GM11168 (cell line): ENCODE measurements around the gene NOX4.
"Not testable (repeated sequence)": the region's sequence is repeated elsewhere in the genome, so short reads cannot be mapped to it uniquely, and the experiment has no call there.

ENCODE experiments used
- in situ Hi-C: fragments of 300-500 bp; cut with MboI; formaldehyde crosslinking; loops from one replicate; pipeline ENCODE4 v1.12.0; 2022; ENCODE audit warnings: low sequenced_read_pairs; ENCODE audit not compliant: unreplicated experiment

NOX4 gene

GRCh38 chr11:89463266-89463780 is 27.9 kb downstream of the NOX4 start:
- in situ Hi-C loops: no loop called here

DNA sequence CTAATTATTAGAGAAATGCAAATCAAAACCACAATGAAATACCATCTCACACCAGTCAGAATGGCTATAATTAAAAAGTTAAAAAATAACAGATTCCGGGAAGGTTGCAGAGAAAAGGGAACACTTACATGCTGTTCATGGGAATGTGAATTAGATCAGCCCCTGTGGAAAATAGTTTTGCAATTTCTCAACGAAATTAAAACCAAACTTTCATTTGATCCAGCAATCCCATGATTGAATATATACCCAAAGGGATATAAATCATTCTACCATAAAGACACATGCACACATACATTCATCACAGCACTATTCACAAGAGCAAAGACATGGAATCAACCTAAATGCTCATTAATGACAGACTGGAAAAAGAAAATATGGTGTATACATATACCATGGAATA is 32.5 kb downstream of the NOX4 start:
- in situ Hi-C loops: no loop called here

DNA sequence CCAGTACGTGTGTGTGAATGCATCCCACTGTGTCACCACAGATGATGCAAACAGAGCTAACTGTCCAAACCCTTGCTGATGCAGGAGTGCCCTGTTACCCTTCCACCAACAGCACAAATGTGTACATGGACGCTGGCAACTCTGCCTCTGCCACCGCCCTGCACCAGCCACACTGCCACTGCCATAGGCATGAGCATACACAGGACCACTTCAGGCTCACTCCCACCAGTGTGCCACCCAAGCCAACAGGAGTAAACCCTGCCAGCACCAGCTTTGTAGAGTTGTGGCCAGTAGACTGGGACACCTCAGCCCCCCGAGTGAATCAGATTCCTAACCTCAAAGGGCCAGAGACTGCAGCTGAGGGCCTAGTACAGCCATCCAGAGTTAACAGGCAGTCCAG is 34.0 kb downstream of the NOX4 start:
- in situ Hi-C loops: no loop called here

DNA sequence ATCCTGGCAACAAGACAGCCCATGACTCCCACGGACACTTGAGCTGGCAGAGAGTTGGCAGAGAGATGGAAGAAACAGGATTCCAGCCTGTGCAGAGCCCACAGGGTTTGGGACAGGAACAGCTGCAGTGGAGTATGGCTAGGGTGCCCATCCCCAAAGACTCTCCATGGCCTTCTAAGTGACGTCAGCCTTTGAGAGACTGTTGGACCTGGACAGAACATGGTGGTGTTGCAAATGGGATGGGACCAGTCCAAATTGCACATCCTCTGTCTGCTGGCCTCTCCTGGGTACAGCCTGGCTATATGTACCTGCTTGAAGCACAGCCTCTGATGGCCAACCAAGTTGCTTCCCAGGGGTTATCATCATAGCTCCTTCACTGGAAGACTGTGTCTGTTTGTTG is 34.5 kb downstream of the NOX4 start:
- in situ Hi-C loops: no loop called here

GRCh38 chr11:89452780-89453179 is 38.4 kb downstream of the NOX4 start:
- in situ Hi-C loops: no loop called here

GRCh38 chr11:89447845-89448244 is 43.3 kb downstream of the NOX4 start:
- in situ Hi-C loops: no loop called here

DNA sequence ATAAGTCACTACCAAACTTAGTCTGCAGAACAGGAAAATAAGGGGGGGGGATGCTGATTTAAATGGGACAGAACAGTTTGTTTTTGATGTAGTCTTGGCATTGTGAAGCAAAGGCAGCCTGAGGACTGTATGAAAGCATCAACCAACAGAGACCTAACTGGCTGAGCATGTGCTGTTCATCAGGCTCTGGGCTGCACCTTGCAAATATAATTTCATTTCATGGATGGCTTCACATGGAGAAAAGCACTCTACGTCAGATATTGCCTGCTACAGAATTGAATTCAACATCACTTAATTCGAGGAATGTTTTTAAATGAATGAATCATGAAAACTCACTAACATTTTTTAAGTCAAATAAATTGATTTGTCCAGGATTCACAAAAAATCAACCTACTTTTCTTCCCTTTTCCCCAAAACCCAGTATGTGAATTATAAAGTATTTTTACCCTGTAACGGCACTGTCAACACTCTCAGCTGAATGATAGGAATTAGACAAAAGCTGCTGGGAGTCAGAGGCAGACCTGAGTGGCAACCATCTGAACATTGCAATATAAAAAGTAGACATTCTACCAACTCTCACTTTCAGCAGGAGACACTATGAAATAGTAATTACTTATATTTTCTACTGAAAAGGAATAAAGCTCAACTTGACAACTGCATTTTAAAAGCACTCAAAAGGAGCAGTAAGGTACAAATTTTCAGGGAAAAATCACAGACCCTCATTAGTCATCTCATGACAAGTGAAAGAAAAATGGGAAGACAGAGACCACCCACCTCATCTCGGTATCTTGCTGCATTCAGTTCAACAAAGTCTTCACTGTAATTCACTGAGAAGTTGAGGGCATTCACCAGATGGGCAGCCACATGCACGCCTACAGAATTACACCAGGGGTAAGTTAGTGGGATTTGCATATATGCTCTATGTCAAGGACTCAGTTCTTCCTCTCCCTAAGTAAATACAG is 47.5 kb downstream of the NOX4 start:
- in situ Hi-C loops: no loop called here

GRCh38 chr11:89442801-89443200 is 48.4 kb downstream of the NOX4 start:
- in situ Hi-C loops: no loop called here

DNA sequence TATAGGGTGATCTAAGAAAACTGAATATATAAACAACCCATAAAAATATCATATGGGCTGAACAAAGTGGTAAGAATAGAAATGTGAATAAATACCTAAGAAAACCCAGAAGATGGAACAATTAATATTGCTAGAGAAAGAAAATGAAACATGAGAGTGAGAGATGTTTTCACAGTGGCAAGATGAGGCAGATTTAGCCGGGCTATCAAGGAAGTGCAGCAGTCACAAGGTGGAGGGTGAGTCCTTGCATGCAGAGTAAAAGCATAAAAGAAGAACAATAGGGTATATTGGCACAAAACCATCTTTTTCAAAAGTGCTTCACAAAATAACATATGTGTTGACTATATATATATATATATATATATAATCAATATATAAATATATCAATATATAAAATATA is 49.6 kb downstream of the NOX4 start:
- in situ Hi-C loops: no loop called here

- in situ Hi-C loops: no loop called here
Observed at GRCh38 chr11:89437317-89437716, 53.9 kb downstream of the NOX4 start.

DNA sequence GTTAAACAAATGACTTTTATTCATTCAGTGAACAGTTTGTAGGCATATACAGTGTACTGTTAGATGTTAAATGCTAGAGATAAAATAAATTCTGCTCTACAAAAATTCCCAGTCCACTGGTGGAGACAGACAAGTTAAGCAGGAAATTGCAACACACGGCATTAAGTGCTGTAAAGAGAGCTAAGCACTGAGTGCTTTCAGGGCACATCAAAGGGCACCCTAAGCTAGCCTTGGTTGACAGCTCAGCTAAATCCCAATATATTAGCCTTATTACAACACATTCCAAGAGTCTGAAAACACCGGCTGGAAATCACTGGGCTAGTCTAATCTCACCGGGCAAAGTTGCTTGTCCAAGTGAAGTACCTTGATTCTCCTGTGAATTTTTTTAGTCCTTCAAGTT is 55.1 kb downstream of the NOX4 start:
- in situ Hi-C loops: no loop called here

GRCh38 chr11:89433278-89433677 is 57.9 kb downstream of the NOX4 start:
- in situ Hi-C loops: no loop called here

DNA sequence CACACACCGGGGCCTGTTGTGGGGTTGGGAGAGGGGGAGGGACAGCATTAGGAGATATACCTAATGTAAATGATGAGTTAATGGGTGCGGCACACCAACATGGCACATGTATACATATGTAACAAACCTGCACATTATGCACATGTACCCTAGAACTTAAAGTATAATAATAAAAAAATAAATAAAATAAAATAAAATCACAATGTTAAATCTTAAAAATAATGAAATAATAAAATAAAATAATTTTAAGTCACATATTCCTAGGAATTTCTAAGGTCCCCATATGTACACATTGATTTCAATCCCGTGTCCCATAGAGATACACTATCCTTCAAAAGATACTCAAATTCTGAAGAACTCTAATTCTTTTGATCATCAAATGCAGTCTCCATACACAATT is 59.0 kb downstream of the NOX4 start:
- in situ Hi-C loops: not testable (repeated sequence)

- in situ Hi-C loops: not testable (repeated sequence)
Observed at GRCh38 chr11:89426501-89426900, 64.7 kb downstream of the NOX4 start.

- in situ Hi-C loops: no loop called here
Observed at GRCh38 chr11:89421718-89422117, 69.5 kb downstream of the NOX4 start.

- in situ Hi-C loops: no loop called here
Observed at GRCh38 chr11:89420981-89421380, 70.2 kb downstream of the NOX4 start.

- in situ Hi-C loops: no loop called here
Observed at GRCh38 chr11:89416961-89417360, 74.2 kb downstream of the NOX4 start.

DNA sequence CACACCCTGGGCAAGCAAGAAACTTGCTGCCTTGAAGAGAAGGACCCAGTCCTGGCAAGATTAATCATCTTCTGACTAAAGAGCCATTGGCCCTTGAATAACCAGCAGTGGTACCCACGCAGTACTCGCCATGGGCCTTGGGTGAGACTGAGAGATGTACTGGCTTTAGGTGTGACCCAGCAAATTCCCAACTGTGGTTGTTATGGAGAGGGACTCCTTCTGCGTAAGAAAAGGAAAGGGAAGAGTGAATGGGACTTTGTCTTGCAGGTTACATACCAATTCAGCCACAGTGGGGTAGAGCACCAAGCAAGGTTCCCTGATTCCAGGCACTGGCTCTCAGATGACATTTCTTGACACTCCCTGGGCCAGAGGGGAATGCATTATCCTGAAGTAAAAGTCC is 80.1 kb downstream of the NOX4 start:
- in situ Hi-C loops: not testable (repeated sequence)

- in situ Hi-C loops: not testable (repeated sequence)
Observed at GRCh38 chr11:89410666-89411065, 80.5 kb downstream of the NOX4 start.

- in situ Hi-C loops: not testable (repeated sequence)
Observed at GRCh38 chr11:89408441-89408840, 82.7 kb downstream of the NOX4 start.

DNA sequence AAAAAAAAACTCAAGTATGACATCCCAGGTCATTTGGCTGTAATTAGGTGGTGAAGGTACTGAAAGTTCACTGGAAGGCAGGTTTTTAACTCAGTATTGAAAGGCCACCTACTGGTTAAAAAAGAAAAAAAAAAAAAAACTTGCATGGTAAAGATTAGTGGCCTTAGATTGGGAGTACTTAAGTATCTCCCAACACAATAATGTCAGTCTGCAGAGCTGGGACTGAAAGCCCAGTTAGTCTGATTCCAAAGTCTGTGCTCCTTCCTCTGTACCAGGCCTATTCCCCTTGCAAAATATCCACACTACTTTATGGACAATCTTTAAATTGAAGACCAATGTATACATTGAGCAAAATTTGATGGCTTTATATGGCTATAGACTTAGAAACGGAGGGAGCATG is 85.5 kb downstream of the NOX4 start:
- in situ Hi-C loops: no loop called here

DNA sequence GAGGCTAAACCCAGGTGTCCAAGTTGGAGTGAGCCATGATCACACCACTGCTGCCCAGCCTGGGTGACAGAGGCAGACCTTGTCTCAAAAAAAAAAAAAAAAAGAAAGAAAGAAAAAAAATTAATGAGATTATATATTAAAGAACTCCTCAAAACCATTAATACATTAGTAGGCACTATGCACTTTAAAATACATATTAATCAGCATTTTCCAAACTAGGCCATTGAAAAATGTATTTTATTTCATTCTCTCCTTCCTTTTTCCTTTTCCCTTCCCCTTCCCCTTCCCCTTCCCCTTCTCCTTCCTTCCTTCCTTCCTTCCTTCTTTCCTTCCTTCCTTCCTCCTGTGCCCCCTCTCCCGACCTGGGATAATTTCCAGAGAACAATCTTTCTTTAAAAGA is 99.5 kb downstream of the NOX4 start:
- in situ Hi-C loops: not testable (repeated sequence)
